SK-N-SH treated with all-trans-retinoic acid at 6 μM for 48 hours (cell line): ENCODE results near the gene GLIS1.

Source experiments
- CREB5 ChIP-seq: fragments of 250-450 bp; sonication (Bioruptor Pico); IDR thresholded peaks from 2 replicates; pipeline ENCODE4 v1.5.1; 2020; ENCODE audit warnings: low read depth, mild to moderate bottlenecking, moderate library complexity
- CSDC2 ChIP-seq: fragments of 250-450 bp; sonication (Bioruptor Pico); IDR thresholded peaks from 2 replicates; pipeline ENCODE4 v1.5.0; 2020; ENCODE audit warnings: mild to moderate bottlenecking, moderate library complexity
- ESRRG ChIP-seq: fragments of 250-450 bp; sonication (Bioruptor Pico); IDR thresholded peaks from 2 replicates; pipeline ENCODE4 v1.6.1; 2021; ENCODE audit warnings: mild to moderate bottlenecking
- GLIS3 ChIP-seq: fragments of 250-450 bp; sonication (Bioruptor Pico); IDR thresholded peaks from 2 replicates; pipeline ENCODE4 v1.5.0; 2020; ENCODE audit warnings: mild to moderate bottlenecking, moderate library complexity
- ISL1 ChIP-seq: fragments of 250-450 bp; sonication (Bioruptor Pico); IDR thresholded peaks from 2 replicates; pipeline ENCODE4 v2.1.2; 2022; ENCODE audit warnings: mild to moderate bottlenecking, moderate library complexity
- OSR1 ChIP-seq: fragments of 250-450 bp; sonication (Bioruptor Pico); IDR thresholded peaks from 2 replicates; pipeline ENCODE4 v1.8.0; 2022; ENCODE audit warnings: moderate library complexity, mild to moderate bottlenecking, inconsistent platforms
- PATZ1 ChIP-seq: fragments of 250-450 bp; sonication (Bioruptor Pico); IDR thresholded peaks from 2 replicates; pipeline ENCODE4 v1.8.0; 2020; ENCODE audit warnings: mild to moderate bottlenecking, moderate library complexity, borderline replicate concordance
- PPARA ChIP-seq: fragments of 250-450 bp; sonication (Bioruptor Pico); IDR thresholded peaks from 2 replicates; pipeline ENCODE4 v1.5.0; 2020; ENCODE audit warnings: mild to moderate bottlenecking, borderline replicate concordance
- RARB ChIP-seq: fragments of 250-450 bp; sonication (Bioruptor Pico); IDR thresholded peaks from 2 replicates; pipeline ENCODE4 v1.8.0; 2021; ENCODE audit warnings: mild to moderate bottlenecking, moderate library complexity
- SNAI2 ChIP-seq: fragments of 250-450 bp; sonication (Bioruptor Pico); IDR thresholded peaks from 2 replicates; pipeline ENCODE4 v1.5.0; 2020; ENCODE audit warnings: mild to moderate bottlenecking, moderate library complexity
- TCF4 ChIP-seq: fragments of 250-450 bp; sonication (Bioruptor Pico); IDR thresholded peaks from 2 replicates; pipeline ENCODE4 v1.8.0; 2021; ENCODE audit warnings: mild to moderate bottlenecking, moderate library complexity, borderline replicate concordance
- ZC3H10 ChIP-seq: fragments of 250-450 bp; sonication (Bioruptor Pico); IDR thresholded peaks from 2 replicates; pipeline ENCODE4 v1.5.1; 2021; ENCODE audit warnings: mild to moderate bottlenecking, moderate library complexity
- ZNF565 ChIP-seq: fragments of 450-650 bp; formaldehyde crosslinking; conservative IDR thresholded peaks from 2 replicates; pipeline ENCODE4 v1.5.0; 2020; ENCODE audit warnings: low read depth, mild to moderate bottlenecking, moderate library complexity
- ZNF8 ChIP-seq: fragments of 450-650 bp; formaldehyde crosslinking; IDR thresholded peaks from 2 replicates; pipeline ENCODE4 v1.5.0; 2020; ENCODE audit warnings: mild to moderate bottlenecking, moderate library complexity

- TF ChIP-seq ZNF565 (no peak), RARB (CRISPR knock-in tag) (no peak), PATZ1 (CRISPR knock-in tag) (no peak), ISL1 (no peak), CREB5 (CRISPR knock-in tag) (no peak), OSR1 (no peak), SNAI2 (CRISPR knock-in tag) (no peak), ZNF8 (CRISPR knock-in tag) (no peak), ESRRG (CRISPR knock-in tag) (no peak), TCF4 (CRISPR knock-in tag) (no peak), ZC3H10 (no peak), PPARA (CRISPR knock-in tag) (no peak), CSDC2 (CRISPR knock-in tag) (no peak), GLIS3 (CRISPR knock-in tag) (no peak)
Measured at GRCh38 chr1:53603431-53603830, 135.5 kb downstream of the GLIS1 start.
